Measurements from ENCODE around the gene SPINK1.

- TF ChIP-seq CTCF (IDR thresholded peaks at IDR 0.05) (no peak), POLR2AphosphoS5 (IDR thresholded peaks at IDR 0.05) (no peak)
Observed at GRCh38 chr5:147836439-147836838, 5.0 kb upstream of the SPINK1 start.
